ENCODE results near the gene MRGPRD. TPM values are rescaled to one million over a fixed set of nuclear protein-coding genes. Genes with fewer than 3 reads are reported as not detected.

The MRGPRD gene
- total and polyA plus RNA-seq, 2 of the 13 experiments (the other 11 are each of a cell fraction or from before 2014, with no cell fraction given), result not detected

GRCh38 chr11:68976563-68976962, 4.2 kb downstream of the MRGPRD start (continued):
- no peak for TF ChIP-seq AGO2 (optimal IDR thresholded peaks at IDR 0.05; ENCODE audit: low read depth, low read length)
- TF ChIP-seq SP4 (CRISPR knock-in tag; IDR thresholded peaks at IDR 0.05), result no peak
- no peak for TF ChIP-seq U2AF2 (IDR thresholded peaks at IDR 0.05; ENCODE audit: low read depth, low read length)
- no peak for TF ChIP-seq TSC22D2 (CRISPR knock-in tag; IDR thresholded peaks at IDR 0.05; ENCODE audit: borderline replicate concordance)
- no peak for TF ChIP-seq ZNF3 (CRISPR knock-in tag; IDR thresholded peaks at IDR 0.05)
- no peak for TF ChIP-seq JUN (CRISPR knock-in tag; IDR thresholded peaks at IDR 0.05)
- TF ChIP-seq MXD4 (CRISPR knock-in tag; IDR thresholded peaks at IDR 0.05), result no peak
- no peak for TF ChIP-seq ZNF292 (CRISPR knock-in tag; IDR thresholded peaks at IDR 0.05; ENCODE audit: borderline replicate concordance, low read depth)
- no peak for TF ChIP-seq CHD4 (IDR thresholded peaks at IDR 0.05; ENCODE audit: borderline replicate concordance, low read length)
- no peak for TF ChIP-seq ZNF605 (CRISPR knock-in tag; IDR thresholded peaks at IDR 0.05)
- no peak for TF ChIP-seq MLXIP (CRISPR knock-in tag; IDR thresholded peaks at IDR 0.05; ENCODE audit: borderline replicate concordance)
- TF ChIP-seq ZNF296 (CRISPR knock-in tag; conservative IDR thresholded peaks at IDR 0.05), result no peak
- no peak for TF ChIP-seq KLF15 (CRISPR knock-in tag; IDR thresholded peaks at IDR 0.05; ENCODE audit: borderline replicate concordance)

Data from HepG2 (cell line).